Testis (tissue), 2 donors: ENCODE data around the gene CNTN4.

Experiments used
- CTCF ChIP-seq, 3 experiments: fragments of 450-650 bp in 2 of 3; fragments of 200-600 bp in 1 of 3; sonication (generic) in 1 of 3; IDR thresholded peaks; one replicate each; pipeline ENCODE4 v1.5.1; 2016 to 2019; ENCODE audit warnings: antibody characterized with exemption in 3 of 3, mild to moderate bottlenecking in 2 of 3, moderate library complexity in 1 of 3
- POLR2A ChIP-seq: fragments of 450-650 bp; IDR thresholded peaks from one replicate; pipeline ENCODE4 v1.6.1; 2017; ENCODE audit warnings: antibody characterized with exemption, mild to moderate bottlenecking, moderate library complexity

GRCh38 chr3:2957115-2957514 is 858.4 kb downstream of the CNTN4 start:
- TF ChIP-seq CTCF (IDR thresholded peaks at IDR 0.05): no peak
- no peak for TF ChIP-seq POLR2A
